Hepatocyte (in vitro differentiated cells): ENCODE results near the gene ZBTB48. TPM values are rescaled to one million over a fixed set of nuclear protein-coding genes. Genes with fewer than 3 reads are reported as not detected.

Experiments used
- DNase-seq: peaks from one replicate; pipeline ENCODE4 v3.0.0-alpha.2; 2016; ENCODE audit warnings: low spot score
- H2AFZ ChIP-seq: fragments of 200-600 bp; sonication (generic); 2 replicates; pipeline ENCODE4 v1.6.0; 2016; ENCODE audit warnings: antibody characterized with exemption, mild to moderate bottlenecking
- H3K27ac ChIP-seq: fragments of 200-600 bp; sonication (generic); 2 replicates; pipeline ENCODE4 v1.5.1; 2016; ENCODE audit warnings: mild to moderate bottlenecking
- H3K27me3 ChIP-seq: fragments of 200-600 bp; sonication (generic); 2 replicates; pipeline ENCODE4 v1.6.1; 2016
- H3K36me3 ChIP-seq: fragments of 200-600 bp; sonication (generic); replicated peaks from 2 replicates; pipeline ENCODE4 v1.5.1; 2016; ENCODE audit warnings: low read depth; ENCODE audit not compliant: insufficient read depth
- H3K4me1 ChIP-seq: fragments of 200-600 bp; sonication (generic); 2 replicates; pipeline ENCODE4 v1.5.1; 2016; ENCODE audit warnings: mild to moderate bottlenecking, moderate library complexity; ENCODE audit not compliant: insufficient read depth
- H3K4me2 ChIP-seq: fragments of 200-600 bp; sonication (generic); 2 replicates; pipeline ENCODE4 v1.6.0; 2016
- H3K4me3 ChIP-seq: fragments of 200-600 bp; sonication (generic); 2 replicates; pipeline ENCODE4 v1.5.1; 2016; ENCODE audit warnings: mild to moderate bottlenecking
- H3K79me2 ChIP-seq: fragments of 200-600 bp; sonication (generic); 2 replicates; pipeline ENCODE4 v1.6.0; 2017; ENCODE audit warnings: mild to moderate bottlenecking
- H3K9me2 ChIP-seq: fragments of 200-600 bp; sonication (generic); replicated peaks from 2 replicates; pipeline ENCODE4 v1.6.0; 2017; ENCODE audit warnings: mild to moderate bottlenecking; ENCODE audit not compliant: insufficient read depth
- H3K9me3 ChIP-seq: fragments of 200-600 bp; sonication (generic); 2 replicates; pipeline ENCODE4 v1.5.1; 2016; ENCODE audit warnings: low read depth, mild to moderate bottlenecking
- H4K20me1 ChIP-seq: fragments of 200-600 bp; sonication (generic); 2 replicates; pipeline ENCODE4 v1.6.0; 2016; ENCODE audit warnings: mild to moderate bottlenecking; ENCODE audit not compliant: insufficient read depth, poor library complexity, severe bottlenecking
- CTCF ChIP-seq: fragments of 200-600 bp; sonication (generic); IDR thresholded peaks from 2 replicates; pipeline ENCODE4 v1.5.1; 2016; ENCODE audit warnings: antibody characterized with exemption, mild to moderate bottlenecking; ENCODE audit not compliant: poor library complexity
- EZH2 ChIP-seq: fragments of 200-600 bp; sonication (generic); IDR thresholded peaks from 2 replicates; pipeline ENCODE4 v1.6.1; 2016; ENCODE audit warnings: antibody characterized with exemption, mild to moderate bottlenecking, borderline replicate concordance
- EZH2phosphoT487 ChIP-seq: fragments of 200-600 bp; sonication (generic); IDR thresholded peaks from one replicate; pipeline ENCODE4 v1.6.1; 2018; ENCODE audit warnings: antibody characterized with exemption, mild to moderate bottlenecking, low read depth, moderate library complexity; ENCODE audit not compliant: unreplicated experiment, severe bottlenecking
- WGBS: methylation state at CpG from one replicate; pipeline ENCODE4 v1.1.6; 2016; ENCODE audit warnings: low lambda C conversion rate; ENCODE audit errors: missing lambda C conversion rate; 5-methylcytosine and 5-hydroxymethylcytosine counted together
- polyA plus RNA-seq: library from polyadenylated mRNA; unstranded; fragments of >200 nt; fragmentation: Nextera tagmentation; extraction: Ambion mirVana; gene quantifications from 2 replicates; pipeline ENCODE4 v1.2.1, GENCODE V29; 2016
- total RNA-seq: library from RNA; depleted of rRNA; stranded (reverse); fragments of >200 nt; gene quantifications from 2 replicates; pipeline ENCODE4 v1.2.3, GENCODE V29; 2014

Gene ZBTB48
- total and polyA plus RNA-seq, 2 experiments from 2014 or later = 22.9 to 24.8 TPM

GRCh38 chr1:6546326-6546725 lies 33.5 kb upstream of the ZBTB48 start:
- no peak overlapping the region for H3K27ac ChIP-seq

GRCh38 chr1:6547301-6547700 lies 32.5 kb upstream of the ZBTB48 start:
- no peaks in the 10 kb centered on the region for H3K4me1 ChIP-seq
- WGBS = 81% methylated on average over 4 of the region's 4 CpGs
- no peak for TF ChIP-seq EZH2phosphoT487
- TF ChIP-seq CTCF = no peak
- TF ChIP-seq EZH2 = no peak

More at GRCh38 chr1:6546326-6546725, 33.5 kb upstream of the ZBTB48 start:
- no peaks in the 10 kb centered on the region for H3K27me3 ChIP-seq
- DNase-seq = no peak
- H3K79me2 ChIP-seq = peaks cover 5% of the 10 kb centered on the region
- H3K4me1 ChIP-seq = no peaks in the 10 kb centered on the region
- H2AFZ ChIP-seq = no peak overlapping the region
- H3K9me3 ChIP-seq = no peaks in the 10 kb centered on the region
- H4K20me1 ChIP-seq = no peaks in the 10 kb centered on the region
- H3K36me3 ChIP-seq = no peaks in the 10 kb centered on the region
- 90% methylated on average over 5 of the region's 5 CpGs for WGBS
- H3K4me2 ChIP-seq = no peak overlapping the region
- TF ChIP-seq EZH2 = no peak
- TF ChIP-seq EZH2phosphoT487 = no peak
- no peak for TF ChIP-seq CTCF
- H3K4me3 ChIP-seq = no peak overlapping the region
- H3K9me2 ChIP-seq = no peaks in the 10 kb centered on the region

DNA sequence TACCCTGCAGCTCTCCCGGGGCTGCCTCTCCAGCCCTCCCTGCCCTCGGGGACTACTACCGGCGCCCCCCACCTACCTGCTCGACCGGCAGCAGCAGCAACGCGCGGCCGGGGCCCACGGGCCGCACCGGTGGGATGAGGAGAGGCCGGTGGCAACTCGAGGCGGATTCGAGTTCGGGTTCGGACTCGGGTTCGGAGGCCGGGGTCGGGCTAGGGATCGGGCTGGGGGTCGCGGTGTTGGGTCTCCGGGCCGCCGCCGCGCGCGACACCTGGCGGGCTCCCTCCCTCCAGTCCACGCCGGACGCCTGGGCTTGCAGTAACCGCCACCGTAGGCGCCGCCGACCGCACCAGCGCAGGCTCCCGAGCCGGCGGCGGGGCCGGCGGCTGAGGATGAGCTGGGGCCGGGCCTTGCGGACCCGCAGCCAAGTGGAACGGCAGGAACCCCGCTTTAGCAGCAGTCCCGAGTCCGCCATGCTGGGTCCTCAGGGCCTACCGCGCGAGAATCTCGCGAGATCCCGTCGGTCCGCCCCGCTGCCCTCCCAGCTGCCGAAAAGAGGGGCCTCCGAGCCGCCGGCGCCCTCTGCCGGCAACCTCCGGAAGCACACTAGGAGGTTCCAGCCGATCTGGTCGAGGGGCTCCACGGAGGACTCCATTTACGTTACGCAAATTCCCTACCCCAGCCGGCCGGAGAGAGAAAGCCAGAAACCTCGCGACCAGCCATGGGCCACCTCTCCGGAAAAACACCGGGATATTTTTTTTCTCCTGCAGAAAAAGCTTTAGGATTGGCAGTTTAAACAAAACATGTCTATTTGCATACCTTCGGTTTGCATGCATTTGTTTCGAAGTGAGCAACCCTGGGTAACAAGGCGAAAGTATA lies 25.5 kb upstream of the ZBTB48 start, which contains the start of gene NOL9:
NOL9 (minus strand) TSS at position 483 of the 876 bp plus-strand sequence; CDS start at position 472, 11 bp downstream.
- Histone ChIP-seq H2AFZ (peak within 1 kb of the TSS; percentile 98), H3K27ac (peak within 1 kb of the TSS; percentile 75), H3K4me1 (peaks cover 11% of the 10 kb centered on the region), H4K20me1 (peaks cover 5% of the 10 kb centered on the region), H3K4me2 (peak within 1 kb of the TSS; percentile 92), H3K9me2 (no peaks in the 10 kb centered on the region), H3K4me3 (peak within 1 kb of the TSS; percentile 99), H3K36me3 (no peaks in the 10 kb centered on the region), H3K79me2 (peaks cover 26% of the 10 kb centered on the region), H3K9me3 (no peaks in the 10 kb centered on the region), H3K27me3 (no peaks in the 10 kb centered on the region)
- peak; percentile 96 for DNase-seq
- TF ChIP-seq EZH2phosphoT487 (no peak), CTCF (peak; percentile 85)
- WGBS = 4% methylated on average over 73 of the region's 87 CpGs

More at GRCh38 chr1:6547301-6547700, 32.5 kb upstream of the ZBTB48 start:
- Histone ChIP-seq H3K9me2 (no peaks in the 10 kb centered on the region), H3K27me3 (no peaks in the 10 kb centered on the region), H3K36me3 (no peaks in the 10 kb centered on the region), H3K4me2 (no peak overlapping the region), H3K27ac (no peak overlapping the region), H3K9me3 (no peaks in the 10 kb centered on the region), H4K20me1 (no peaks in the 10 kb centered on the region), H3K79me2 (peaks cover 8% of the 10 kb centered on the region), H2AFZ (no peak overlapping the region), H3K4me3 (no peak overlapping the region)
- no peak for DNase-seq
